GM04503 (cell line): Measurements from ENCODE around the gene DYNLT3.

Experiments used
- DNase-seq: peaks from one replicate; pipeline ENCODE4 v3.0.0-alpha.2; 2012; ENCODE audit warnings: low read depth

Gene DYNLT3

DNA sequence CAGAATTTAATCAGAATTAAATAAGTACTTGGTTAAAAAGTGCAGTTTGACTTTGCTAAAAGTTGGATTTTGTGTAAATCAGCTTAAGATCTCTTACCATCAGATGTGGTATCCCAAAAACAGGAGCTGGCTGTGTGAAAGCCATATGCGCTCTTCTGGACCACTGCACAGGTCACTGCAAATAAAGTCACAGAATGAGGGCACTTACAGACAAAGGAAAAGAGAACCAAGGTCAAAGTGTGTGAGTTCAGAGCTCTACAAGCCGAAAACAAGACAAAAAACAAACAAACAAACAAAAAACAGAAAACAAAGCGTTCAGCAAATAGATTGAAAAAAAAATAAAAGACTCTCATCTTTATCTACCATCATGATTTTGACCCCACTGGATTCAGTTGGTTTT is 6.4 kb downstream of the DYNLT3 start:
- DNase-seq = no peak

DNA sequence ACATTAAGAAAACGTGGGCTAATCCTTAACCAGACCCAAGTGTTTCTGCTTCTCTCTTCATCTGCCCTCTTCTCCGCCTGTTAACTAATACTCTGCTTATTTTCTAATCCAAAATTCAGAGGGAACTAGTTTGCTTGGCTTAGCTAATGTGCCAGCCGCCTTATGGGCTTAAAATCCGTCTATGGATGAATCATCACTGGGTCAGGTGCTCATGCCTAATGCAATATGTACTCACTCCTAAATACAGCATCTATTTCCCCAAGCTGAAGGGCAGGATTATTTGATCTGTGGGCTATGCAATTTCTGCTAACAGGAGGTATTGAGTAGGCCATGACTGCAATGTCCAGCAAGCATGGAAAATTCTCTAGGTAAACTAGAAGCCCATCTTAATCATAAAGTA is 12.4 kb downstream of the DYNLT3 start:
- no peak for DNase-seq

GRCh38 chrX:37830371-37830770 is 17.0 kb downstream of the DYNLT3 start:
- DNase-seq = no peak

DNA sequence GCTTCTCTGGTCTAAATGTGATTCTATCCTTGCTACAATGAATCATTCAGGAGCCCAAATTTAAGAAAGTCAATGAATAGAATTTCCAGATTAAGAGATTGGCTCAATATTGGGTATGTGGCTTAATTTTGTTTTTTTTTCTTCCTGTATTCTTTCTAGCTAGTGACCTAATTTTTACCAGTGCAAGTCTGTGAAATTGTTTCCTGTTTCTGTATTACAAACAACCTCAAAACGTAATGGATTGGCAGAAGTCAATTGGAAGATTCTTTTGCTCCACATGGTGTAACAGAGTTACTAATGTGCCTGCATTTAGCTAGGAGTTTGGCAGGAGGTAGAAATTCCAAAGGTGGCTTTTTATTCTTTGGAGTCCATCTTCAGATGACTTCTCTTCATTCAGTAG is 17.6 kb downstream of the DYNLT3 start:
- DNase-seq = no peak

GRCh38 chrX:37825215-37825842 is 22.0 kb downstream of the DYNLT3 start:
- DNase-seq = no peak

DNA sequence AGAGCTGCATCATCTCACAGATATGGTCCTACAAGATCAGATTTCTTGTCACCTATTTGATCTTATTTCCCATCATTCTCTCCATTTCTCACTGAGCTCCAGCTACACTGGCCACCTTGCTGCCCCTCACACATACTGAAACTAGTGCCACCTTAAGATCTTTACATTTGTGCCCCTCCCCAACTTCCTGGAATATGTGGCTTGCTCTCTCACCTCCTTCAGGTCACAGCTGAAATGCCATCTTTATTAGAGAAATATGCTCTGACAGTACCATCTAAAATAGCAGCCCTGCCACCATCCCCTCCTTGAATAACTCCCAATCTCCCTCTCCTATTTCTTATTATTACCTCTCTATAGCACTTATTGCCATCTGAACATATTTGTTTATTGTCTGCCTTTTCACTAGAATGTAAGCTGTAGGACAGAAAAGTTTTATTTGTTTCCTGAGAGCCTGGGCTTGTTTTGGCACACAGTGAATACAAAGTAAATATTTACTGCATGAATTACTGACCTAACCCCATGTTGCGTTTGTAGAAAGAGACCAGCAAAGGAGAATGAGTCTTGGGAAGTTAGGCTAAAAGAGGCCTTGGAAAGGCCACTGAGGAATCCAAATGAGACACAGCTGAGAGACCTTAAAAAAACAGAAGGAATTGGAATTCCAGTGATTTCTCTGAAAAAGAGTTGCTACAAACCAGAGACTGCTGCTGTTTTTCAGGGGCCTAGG is 22.7 kb downstream of the DYNLT3 start:
- DNase-seq = no peak

- no peak for DNase-seq
Observed at GRCh38 chrX:37820646-37821045, 26.7 kb downstream of the DYNLT3 start.

DNA sequence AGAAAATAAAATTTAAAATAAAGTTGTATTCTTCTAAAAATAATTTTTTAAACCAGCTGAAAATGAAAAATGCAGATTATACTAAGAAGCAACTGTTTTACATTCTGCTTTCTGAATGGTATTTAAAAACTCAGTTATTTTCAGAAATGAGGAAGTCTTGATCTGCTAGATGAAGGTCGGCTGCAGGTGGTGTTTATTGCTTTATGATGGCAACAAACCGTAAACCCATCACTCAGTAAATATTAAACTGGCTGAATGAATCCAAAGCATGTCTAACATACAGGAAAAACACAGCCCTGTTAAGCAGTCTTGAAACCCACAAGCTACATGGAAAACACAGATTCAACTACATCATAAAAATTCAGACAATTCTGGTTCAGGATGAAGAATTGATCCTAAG is 29.3 kb downstream of the DYNLT3 start:
- no peak for DNase-seq

DNA sequence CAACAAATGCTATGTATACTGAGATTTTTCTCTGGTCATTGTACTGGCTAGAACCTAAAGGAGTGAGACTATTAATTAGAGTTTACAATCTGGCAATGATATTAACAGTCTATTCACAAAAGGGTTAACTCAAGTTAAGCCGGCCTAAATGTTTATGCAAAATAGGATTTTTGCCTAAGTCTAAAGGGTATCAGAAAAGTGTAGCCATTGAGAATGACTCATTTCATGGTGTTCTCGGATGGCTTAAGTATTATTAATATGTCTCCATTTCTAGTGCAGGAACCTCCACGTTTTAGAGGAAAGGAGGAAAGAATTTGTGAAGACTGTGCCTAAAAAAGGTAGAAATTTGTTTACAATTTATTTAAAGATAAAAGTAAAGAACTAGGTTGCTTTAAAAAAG is 29.8 kb downstream of the DYNLT3 start:
- no peak for DNase-seq

GRCh38 chrX:37817176-37817575 is 30.2 kb downstream of the DYNLT3 start:
- DNase-seq = no peak

- no peak for DNase-seq
Observed at GRCh38 chrX:37816766-37817165, 30.6 kb downstream of the DYNLT3 start.

- no peak for DNase-seq
Observed at GRCh38 chrX:37815366-37815765, 32.0 kb downstream of the DYNLT3 start.

GRCh38 chrX:37813570-37813969 is 33.8 kb downstream of the DYNLT3 start:
- no peak for DNase-seq

- DNase-seq = no peak
Observed at GRCh38 chrX:37812110-37812509, 35.3 kb downstream of the DYNLT3 start.

DNA sequence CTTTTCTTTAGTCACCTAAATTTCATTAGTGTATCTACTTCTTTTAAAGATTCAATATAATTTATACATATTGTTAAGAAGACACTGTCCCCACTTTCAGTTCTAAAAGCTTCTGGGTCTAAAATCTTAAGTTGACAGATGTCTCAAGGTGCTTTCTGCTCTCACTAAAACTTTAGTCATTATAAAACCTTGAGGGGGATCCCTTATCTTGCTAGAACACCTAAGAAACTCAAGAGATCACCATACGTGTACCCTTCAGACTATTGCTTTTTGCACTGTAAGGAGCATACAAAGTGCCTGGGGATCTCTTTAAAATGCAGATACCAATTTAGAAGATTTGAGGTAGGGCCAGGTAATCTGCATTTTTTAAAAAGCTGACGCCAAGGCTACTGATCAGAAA is 37.4 kb downstream of the DYNLT3 start:
- no peak for DNase-seq

DNA sequence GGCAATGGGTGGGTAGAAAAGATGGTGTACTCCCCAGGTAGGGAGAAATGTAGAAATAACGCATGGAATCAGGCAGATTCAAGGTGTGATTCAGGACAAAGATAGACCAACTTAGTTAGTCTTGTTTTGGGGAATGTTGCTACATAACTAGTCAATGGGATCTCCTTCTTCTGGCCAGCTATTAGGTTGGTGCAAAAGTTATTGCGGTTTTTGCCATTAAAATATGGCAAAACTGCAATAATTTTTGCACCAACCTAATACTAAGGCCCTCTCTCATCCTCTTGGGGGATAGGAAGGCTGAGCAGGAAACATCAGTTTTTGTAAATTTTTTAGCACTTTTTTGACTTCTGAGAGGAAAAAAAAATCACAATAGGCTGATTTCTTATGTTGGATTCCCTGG is 44.3 kb downstream of the DYNLT3 start:
- no peak for DNase-seq

- no peak for DNase-seq
Observed at GRCh38 chrX:37802028-37802427, 45.3 kb downstream of the DYNLT3 start.

GRCh38 chrX:37800717-37801116 is 46.7 kb downstream of the DYNLT3 start:
- DNase-seq = no peak

GRCh38 chrX:37799936-37800335 is 47.4 kb downstream of the DYNLT3 start:
- DNase-seq = no peak

DNA sequence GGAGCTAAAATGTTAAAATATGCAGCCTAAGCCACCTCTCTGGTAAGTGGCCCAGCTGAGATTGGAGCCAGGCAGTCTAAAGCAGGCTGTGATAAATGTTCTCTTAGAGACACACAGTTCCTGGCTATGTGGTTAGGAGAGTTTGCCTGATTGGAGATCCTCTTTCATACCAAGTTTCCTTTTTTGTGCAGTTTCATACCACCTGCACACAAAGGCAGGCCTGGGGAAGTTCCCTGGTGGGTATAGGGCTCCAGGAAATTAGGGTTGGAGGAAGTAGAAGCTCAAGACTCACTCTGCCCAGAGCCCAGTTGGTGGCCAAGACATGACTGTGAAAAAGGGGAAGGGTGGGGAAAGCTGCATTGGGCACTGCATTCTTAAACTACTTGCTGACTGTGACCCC is 50.6 kb downstream of the DYNLT3 start:
- no peak for DNase-seq

GRCh38 chrX:37796310-37796709 is 51.1 kb downstream of the DYNLT3 start:
- no peak for DNase-seq
